Ovary (tissue), 9 donors: ENCODE measurements around the gene TIFAB. TPM values are rescaled to one million over a fixed set of nuclear protein-coding genes. Genes with fewer than 3 reads are reported as not detected.

Source experiments
- DNase-seq, 5 donors: peaks; one replicate each; pipeline ENCODE4 v3.0.0-alpha.2; 2019 to 2020
- H3K27ac ChIP-seq, 2 donors: fragments of 200-600 bp; one replicate each; pipeline versions ENCODE4 v1.5.1 to v1.8.0; 2019 to 2022
- H3K27me3 ChIP-seq: fragments of 200-600 bp; one replicate; pipeline ENCODE4 v1.8.0; 2022
- H3K36me3 ChIP-seq: fragments of 200-600 bp; sonication (generic); one replicate; pipeline ENCODE4 v1.5.1; 2019
- H3K4me1 ChIP-seq: one replicate; pipeline ENCODE4 v1.8.1; 2013; ENCODE audit warnings: mild to moderate bottlenecking, moderate library complexity; ENCODE audit not compliant: insufficient read depth
- H3K4me3 ChIP-seq: fragments of 200-600 bp; sonication (generic); one replicate; pipeline ENCODE4 v1.5.1; 2017
- H3K9me3 ChIP-seq, 2 donors: fragments of 200-600 bp in 1 of 2; sonication (generic) in 1 of 2; one replicate each; pipeline versions ENCODE4 v1.5.1 to v1.8.1; 2013 to 2019; ENCODE audit warnings: mild to moderate bottlenecking in 1 of 2, moderate library complexity in 1 of 2
- CTCF ChIP-seq, 3 donors: fragments of 450-650 bp in 2 of 3; fragments of 200-600 bp in 1 of 3; IDR thresholded peaks; one replicate each; pipeline versions ENCODE4 v1.5.1 to v1.8.0; 2016 to 2022; ENCODE audit warnings: antibody characterized with exemption in 3 of 3, mild to moderate bottlenecking in 1 of 3
- EP300 ChIP-seq: sonication (generic); formaldehyde crosslinking; IDR thresholded peaks from one replicate; pipeline ENCODE4 v1.6.1; 2017; ENCODE audit warnings: antibody characterized with exemption
- POLR2A ChIP-seq: fragments of 450-650 bp; IDR thresholded peaks from one replicate; pipeline ENCODE4 v1.6.1; 2017; ENCODE audit warnings: antibody characterized with exemption, mild to moderate bottlenecking, moderate library complexity
- WGBS, 3 donors: extraction: QIAGEN DNeasy Blood & Tissue Kit in 1 of 3; methylation state at CpG; one replicate each; pipeline versions ENCODE4 v1.1.5 to v1.1.7; 2013 to 2017; 5-methylcytosine and 5-hydroxymethylcytosine counted together
- intact Hi-C, 4 donors: fragments of 100-400 bp; cut with DNase I; formaldehyde crosslinking; loops; one replicate each; pipeline versions ENCODE4 v1.11.0 to v1.15.1; 2022 to 2023
- polyA plus RNA-seq, 2 donors: library from polyadenylated mRNA; stranded (reverse); fragments of 200-250 nt in 1 of 2; fragments of 350-450 nt in 1 of 2; fragmentation: Illumina TruSeq in 1 of 2; extraction: RNeasy Lipid Tissue Mini Kit (QIAGEN cat#74804) in 1 of 2; gene quantifications; one replicate each; pipeline ENCODE4 v1.2.3, GENCODE V29; 2013 to 2014
- total RNA-seq, 7 donors: library from RNA; depleted of rRNA in 2 of 7; stranded (reverse); fragments of >200 nt in 2 of 7; fragmentation: NEBNext Ultra II Directional in 3 of 7; extraction: Animal tissue kit (Norgen Biotek cat#: 25700) in 3 of 7; gene quantifications; one replicate each; pipeline versions ENCODE4 v1.1.0 to v1.2.4, GENCODE V29; 2016 to 2023
- donor health status: DM: no; HTN: no; CAD: no; lungs with moderate emphysema.
- donor health status: DM: no; HTN: no; CAD: no.
- donor health status: Bipolar disorder and iron deficiency.
- donor health status: DM: yes; HTN: yes; CAD: no.
- donor health status: DM: no; HTN: no; CAD: no.
- donor health status: DM: yes; HTN: yes; CAD: no.

Gene TIFAB
- total and polyA plus RNA-seq, 9 donors, result 0.05 to 0.33 (median 0.08) TPM; not detected in 6

GRCh38 chr5:135438636-135439221 is 13.4 kb downstream of the TIFAB start:
- Histone ChIP-seq H3K9me3 (no peaks in the 10 kb centered on the region), H3K27me3 (no peaks in the 10 kb centered on the region), H3K27ac (no peak overlapping the region), H3K36me3 (no peaks in the 10 kb centered on the region), H3K4me1 (no peaks in the 10 kb centered on the region), H3K4me3 (no peak overlapping the region)
- no peak for DNase-seq
- intact Hi-C loops, result no loop called here
- TF ChIP-seq POLR2A (no peak), EP300 (no peak)
- 81 to 89% (median 86%) methylated on average over 10 of the region's 10 CpGs for WGBS, 3 donors

GRCh38 chr5:135437796-135438560 is 14.2 kb downstream of the TIFAB start:
- no peaks in the 10 kb centered on the region for H3K4me1 ChIP-seq
- no peaks in the 10 kb centered on the region for H3K9me3 ChIP-seq
- H3K27me3 ChIP-seq, result no peaks in the 10 kb centered on the region
- no peaks in the 10 kb centered on the region for H3K36me3 ChIP-seq
- WGBS, 3 donors, result 33 to 35% (median 35%) methylated on average over 13 of the region's 13 CpGs
- DNase-seq, result peak in 2 of 5 donors; percentile 33 to 36
- no peak overlapping the region for H3K4me3 ChIP-seq
- no peak for TF ChIP-seq EP300
- TF ChIP-seq POLR2A, result no peak
- no peak for TF ChIP-seq CTCF (IDR thresholded peaks at IDR 0.05)
- intact Hi-C loops, result no loop called here
- H3K27ac ChIP-seq, result no peak overlapping the region

- Histone ChIP-seq H3K4me3 (no peak overlapping the region), H3K9me3 (no peaks in the 10 kb centered on the region), H3K27ac (no peak overlapping the region), H3K36me3 (no peaks in the 10 kb centered on the region), H3K4me1 (no peaks in the 10 kb centered on the region), H3K27me3 (no peaks in the 10 kb centered on the region)
- intact Hi-C loops, result no loop called here
- 85 to 91% (median 89%) methylated on average over 7 of the region's 7 CpGs for WGBS, 3 donors
- DNase-seq, result no peak
- TF ChIP-seq EP300, result no peak
Measured at GRCh38 chr5:135437422-135437795, 14.7 kb downstream of the TIFAB start.

- DNase-seq, result no peak
- intact Hi-C loops, result no loop called here
- H3K4me1 ChIP-seq, result no peaks in the 10 kb centered on the region
- no peak for TF ChIP-seq CTCF (IDR thresholded peaks at IDR 0.05)
- TF ChIP-seq POLR2A, result no peak
- no peak for TF ChIP-seq EP300
- no peak overlapping the region for H3K27ac ChIP-seq
- H3K27me3 ChIP-seq, result no peaks in the 10 kb centered on the region
- WGBS, 3 donors, result 71 to 74% (median 72%) methylated on average over 7 of the region's 7 CpGs
- no peaks in the 10 kb centered on the region for H3K36me3 ChIP-seq
- H3K4me3 ChIP-seq, result no peak overlapping the region
- no peaks in the 10 kb centered on the region for H3K9me3 ChIP-seq
Measured at GRCh38 chr5:135436951-135437418, 15.2 kb downstream of the TIFAB start.

- TF ChIP-seq EP300 (no peak), POLR2A (no peak), CTCF (IDR thresholded peaks at IDR 0.05) (no peak)
- Histone ChIP-seq H3K4me3 (no peak overlapping the region), H3K27ac (no peak overlapping the region), H3K36me3 (no peaks in the 10 kb centered on the region), H3K27me3 (no peaks in the 10 kb centered on the region), H3K4me1 (no peaks in the 10 kb centered on the region), H3K9me3 (no peaks in the 10 kb centered on the region)
- peak in 1 of 5 donors; percentile 10 for DNase-seq
- 82 to 84% (median 84%) methylated on average over 9 of the region's 9 CpGs for WGBS, 3 donors
- intact Hi-C loops, result no loop called here
Measured at GRCh38 chr5:135435467-135436330, 16.5 kb downstream of the TIFAB start.
